ENCODE results near the gene PHF12.

- TF ChIP-seq POLR2A (IDR thresholded peaks at IDR 0.05; ENCODE audit: low read depth) (no peak), CTCF (IDR thresholded peaks at IDR 0.05) (no peak)
Observed at GRCh38 chr17:28885951-28886350, 65.4 kb downstream of the PHF12 start.
